ENCODE measurements around the gene SOBP. TPM values are rescaled to one million over a fixed set of nuclear protein-coding genes. Genes with fewer than 3 reads are reported as not detected.

The SOBP gene
- total RNA-seq, 1 donor from 2014 or later = 24.0 TPM

DNA sequence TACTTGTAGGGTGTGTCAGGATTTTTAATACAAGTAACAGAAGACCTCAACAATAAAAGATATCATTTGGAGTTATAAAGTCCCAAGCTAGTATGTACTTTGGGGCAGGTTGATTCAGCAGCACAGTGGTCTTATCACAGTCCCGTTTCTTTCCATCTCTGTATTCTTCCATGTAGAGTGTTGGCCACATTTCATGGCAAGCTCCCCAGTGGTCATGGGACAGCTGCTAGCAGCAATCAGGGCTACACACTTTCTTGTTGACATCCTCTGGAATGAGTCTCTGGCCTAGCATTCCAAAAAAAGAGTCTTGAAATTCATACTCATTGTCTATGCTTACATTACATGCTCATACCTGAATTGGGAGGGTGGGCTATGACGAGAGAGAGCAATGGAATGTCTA is 53.2 kb downstream of the SOBP start:
- peaks cover 36% of the 10 kb centered on the region for H3K4me1 Mint-ChIP-seq
- no peak for DNase-seq (ENCODE audit: low read depth, low spot score)
- no peaks in the 10 kb centered on the region for H3K9me3 Mint-ChIP-seq
- peaks cover 14% of the 10 kb centered on the region for H3K36me3 Mint-ChIP-seq (ENCODE audit: low read depth)
- no peak overlapping the region for H3K27ac Mint-ChIP-seq (ENCODE audit: unreplicated experiment)
- no peak overlapping the region for H3K4me3 Mint-ChIP-seq
- H3K27me3 Mint-ChIP-seq (ENCODE audit: low read depth) = no peaks in the 10 kb centered on the region
- TF ChIP-seq, protein P1, sequence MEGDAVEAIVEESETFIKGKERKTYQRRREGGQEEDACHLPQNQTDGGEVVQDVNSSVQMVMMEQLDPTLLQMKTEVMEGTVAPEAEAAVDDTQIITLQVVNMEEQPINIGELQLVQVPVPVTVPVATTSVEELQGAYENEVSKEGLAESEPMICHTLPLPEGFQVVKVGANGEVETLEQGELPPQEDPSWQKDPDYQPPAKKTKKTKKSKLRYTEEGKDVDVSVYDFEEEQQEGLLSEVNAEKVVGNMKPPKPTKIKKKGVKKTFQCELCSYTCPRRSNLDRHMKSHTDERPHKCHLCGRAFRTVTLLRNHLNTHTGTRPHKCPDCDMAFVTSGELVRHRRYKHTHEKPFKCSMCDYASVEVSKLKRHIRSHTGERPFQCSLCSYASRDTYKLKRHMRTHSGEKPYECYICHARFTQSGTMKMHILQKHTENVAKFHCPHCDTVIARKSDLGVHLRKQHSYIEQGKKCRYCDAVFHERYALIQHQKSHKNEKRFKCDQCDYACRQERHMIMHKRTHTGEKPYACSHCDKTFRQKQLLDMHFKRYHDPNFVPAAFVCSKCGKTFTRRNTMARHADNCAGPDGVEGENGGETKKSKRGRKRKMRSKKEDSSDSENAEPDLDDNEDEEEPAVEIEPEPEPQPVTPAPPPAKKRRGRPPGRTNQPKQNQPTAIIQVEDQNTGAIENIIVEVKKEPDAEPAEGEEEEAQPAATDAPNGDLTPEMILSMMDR (conservative IDR thresholded peaks at IDR 0.05) = no peak

DNA sequence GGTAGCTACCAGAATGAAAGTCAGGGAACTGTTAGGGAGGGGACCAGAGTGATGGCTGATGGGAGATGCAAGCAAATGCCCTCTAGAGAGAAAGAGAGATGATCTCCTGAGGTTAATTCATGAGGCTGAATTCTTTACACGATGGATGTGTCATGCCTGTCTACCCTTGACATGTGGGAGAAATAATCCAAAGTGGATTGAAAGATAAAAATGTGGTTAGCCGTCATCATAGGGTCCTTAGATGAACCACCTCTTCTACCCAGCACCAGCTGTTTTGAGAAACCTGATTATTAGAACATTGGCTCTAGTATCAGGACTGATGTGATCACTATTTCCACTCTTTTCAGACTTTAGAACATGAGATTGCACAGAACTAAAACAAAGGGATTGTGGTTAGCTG is 53.6 kb downstream of the SOBP start:
- H3K36me3 Mint-ChIP-seq (ENCODE audit: low read depth) = peaks cover 14% of the 10 kb centered on the region
- DNase-seq (ENCODE audit: low read depth, low spot score) = no peak
- peaks cover 31% of the 10 kb centered on the region for H3K4me1 Mint-ChIP-seq
- H3K4me3 Mint-ChIP-seq = no peak overlapping the region
- H3K27ac Mint-ChIP-seq (ENCODE audit: unreplicated experiment) = no peak overlapping the region
- H3K27me3 Mint-ChIP-seq (ENCODE audit: low read depth) = no peaks in the 10 kb centered on the region
- no peaks in the 10 kb centered on the region for H3K9me3 Mint-ChIP-seq
- TF ChIP-seq, protein P1 (conservative IDR thresholded peaks at IDR 0.05) = no peak

GRCh38 chr6:107545763-107546162 is 55.8 kb downstream of the SOBP start:
- Mint-ChIP-seq H3K4me3 (no peak overlapping the region), H3K9me3 (no peaks in the 10 kb centered on the region), H3K4me1 (peaks cover 19% of the 10 kb centered on the region), H3K36me3 (ENCODE audit: low read depth) (peaks cover 14% of the 10 kb centered on the region), H3K27ac (ENCODE audit: unreplicated experiment) (no peak overlapping the region), H3K27me3 (ENCODE audit: low read depth) (no peaks in the 10 kb centered on the region)
- no peak for DNase-seq (ENCODE audit: low read depth, low spot score)
- TF ChIP-seq, protein P1 (conservative IDR thresholded peaks at IDR 0.05) = no peak

DNA sequence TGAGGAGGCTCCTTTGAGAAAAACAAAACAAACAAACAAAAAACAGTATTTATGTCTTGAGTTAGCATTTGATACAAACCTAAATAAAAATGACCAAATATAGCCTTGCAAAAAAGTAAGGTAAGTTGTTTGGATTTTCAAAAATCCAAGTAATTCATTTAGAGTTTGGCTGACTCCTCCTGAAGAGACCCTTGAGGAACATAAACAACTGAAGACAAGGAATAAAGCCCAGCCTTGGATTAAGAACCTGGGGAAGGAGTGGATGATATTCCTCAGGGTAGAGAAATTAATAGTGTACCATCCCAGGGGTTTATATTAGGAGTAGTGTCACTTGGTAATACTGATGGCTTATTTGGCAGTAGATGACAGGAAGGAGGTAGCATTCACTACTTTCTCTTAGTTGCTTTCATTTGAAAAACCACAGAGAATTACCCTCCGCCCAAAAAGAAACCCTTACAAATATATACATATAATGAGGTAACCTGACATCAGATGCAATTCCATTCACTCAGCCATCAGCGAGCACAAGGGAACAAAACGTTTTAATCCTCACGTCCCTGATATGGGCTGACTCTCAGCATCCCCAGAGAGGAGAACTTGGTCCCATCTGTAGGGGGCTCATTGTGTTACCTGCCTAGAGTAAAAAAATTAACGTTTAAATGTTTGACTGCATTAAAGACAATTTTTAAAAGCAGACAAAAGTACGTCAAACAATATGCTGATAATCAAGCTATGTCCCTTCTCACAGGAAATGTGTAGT is 57.0 kb downstream of the SOBP start:
- no peak for DNase-seq (ENCODE audit: low read depth, low spot score)
- peaks cover 14% of the 10 kb centered on the region for H3K36me3 Mint-ChIP-seq (ENCODE audit: low read depth)
- H3K9me3 Mint-ChIP-seq = no peaks in the 10 kb centered on the region
- no peak overlapping the region for H3K4me3 Mint-ChIP-seq
- no peak overlapping the region for H3K27ac Mint-ChIP-seq (ENCODE audit: unreplicated experiment)
- H3K4me1 Mint-ChIP-seq = peaks cover 19% of the 10 kb centered on the region
- TF ChIP-seq, protein P1 (conservative IDR thresholded peaks at IDR 0.05) = no peak
- H3K27me3 Mint-ChIP-seq (ENCODE audit: low read depth) = no peaks in the 10 kb centered on the region

- TF ChIP-seq, protein P1 (conservative IDR thresholded peaks at IDR 0.05) = no peak
- Mint-ChIP-seq H3K36me3 (ENCODE audit: low read depth) (peaks cover 14% of the 10 kb centered on the region), H3K27ac (ENCODE audit: unreplicated experiment) (peak overlapping the region; percentile 30), H3K4me1 (peaks cover 19% of the 10 kb centered on the region), H3K27me3 (ENCODE audit: low read depth) (no peaks in the 10 kb centered on the region), H3K4me3 (no peak overlapping the region), H3K9me3 (no peaks in the 10 kb centered on the region)
- no peak for DNase-seq (ENCODE audit: low read depth, low spot score)
Observed at GRCh38 chr6:107547451-107547840, 57.5 kb downstream of the SOBP start.
